DMS153 (cell line): ENCODE results near the gene CLEC2D.
"Not testable (repeated sequence)": the region's sequence is repeated elsewhere in the genome, so short reads cannot be mapped to it uniquely, and the experiment has no call there.

ENCODE experiments used
- DNase-seq: peaks from one replicate; lab custom pipeline; 2025; lab: John Stamatoyannopoulos, UW

CLEC2D gene

GRCh38 chr12:9699898-9700605 is 30.5 kb downstream of the CLEC2D start:
- DNase-seq = no peak

GRCh38 chr12:9700606-9700956 is 31.1 kb downstream of the CLEC2D start:
- DNase-seq = no peak

- no peak for DNase-seq
Observed at GRCh38 chr12:9701380-9702154, 32.1 kb downstream of the CLEC2D start.

DNA sequence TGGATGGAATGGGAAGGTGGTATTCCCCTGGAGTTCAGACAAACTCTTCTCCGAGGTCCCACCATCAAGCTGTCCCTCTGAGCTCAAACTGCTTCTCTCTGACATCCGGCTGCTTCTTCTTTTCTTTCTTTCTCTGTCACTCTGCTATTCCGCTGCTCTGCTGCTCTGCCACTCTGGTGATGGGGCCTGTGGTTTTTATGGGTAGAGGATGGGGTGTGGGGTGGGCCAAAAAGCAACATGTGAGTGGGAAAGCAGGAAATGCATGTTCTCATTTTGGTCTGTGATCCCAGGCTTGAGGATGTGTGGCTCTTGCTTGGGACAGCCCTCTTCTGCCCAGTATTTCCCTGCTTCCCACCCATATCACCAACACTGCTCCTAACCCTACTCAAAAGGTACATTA is 32.7 kb downstream of the CLEC2D start:
- DNase-seq = no peak

- DNase-seq = not testable (repeated sequence)
Observed at GRCh38 chr12:9704561-9704960, 35.0 kb downstream of the CLEC2D start.

GRCh38 chr12:9706086-9706685 is 36.7 kb downstream of the CLEC2D start:
- DNase-seq = no peak

- DNase-seq = no peak
Observed at GRCh38 chr12:9707356-9707755, 37.8 kb downstream of the CLEC2D start.

- no peak for DNase-seq
Observed at GRCh38 chr12:9707864-9708808, 38.6 kb downstream of the CLEC2D start.

- no peak for DNase-seq
Observed at GRCh38 chr12:9708853-9709252, 39.3 kb downstream of the CLEC2D start.

GRCh38 chr12:9710584-9711375 is 41.3 kb downstream of the CLEC2D start:
- no peak for DNase-seq

- no peak for DNase-seq
Observed at GRCh38 chr12:9711664-9712063, 42.2 kb downstream of the CLEC2D start.

DNA sequence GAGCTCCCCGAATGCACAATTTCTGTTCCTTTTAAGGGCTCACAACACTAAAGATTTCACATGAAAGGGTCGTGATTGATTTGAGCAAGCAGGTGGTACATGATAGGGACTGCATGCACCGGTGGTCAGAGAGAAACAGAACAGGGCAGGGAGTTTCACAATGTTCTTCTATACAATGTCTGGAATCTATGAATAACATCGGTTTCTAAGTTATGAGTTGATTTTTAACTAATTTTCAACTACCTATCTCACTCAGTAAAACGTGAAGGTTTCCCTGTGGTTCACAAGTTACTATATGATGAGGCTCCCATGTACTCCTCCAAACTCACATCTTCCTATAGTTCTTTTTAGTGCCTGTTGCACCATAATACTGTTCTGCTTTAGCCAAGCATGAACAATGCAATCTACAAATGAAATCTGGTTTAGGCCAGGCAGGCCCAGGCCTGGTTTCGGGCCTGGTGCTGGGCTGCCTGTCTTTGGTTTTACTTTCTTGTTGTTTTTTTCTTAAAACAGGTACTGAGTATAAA is 43.6 kb downstream of the CLEC2D start:
- DNase-seq = not testable (repeated sequence)

DNA sequence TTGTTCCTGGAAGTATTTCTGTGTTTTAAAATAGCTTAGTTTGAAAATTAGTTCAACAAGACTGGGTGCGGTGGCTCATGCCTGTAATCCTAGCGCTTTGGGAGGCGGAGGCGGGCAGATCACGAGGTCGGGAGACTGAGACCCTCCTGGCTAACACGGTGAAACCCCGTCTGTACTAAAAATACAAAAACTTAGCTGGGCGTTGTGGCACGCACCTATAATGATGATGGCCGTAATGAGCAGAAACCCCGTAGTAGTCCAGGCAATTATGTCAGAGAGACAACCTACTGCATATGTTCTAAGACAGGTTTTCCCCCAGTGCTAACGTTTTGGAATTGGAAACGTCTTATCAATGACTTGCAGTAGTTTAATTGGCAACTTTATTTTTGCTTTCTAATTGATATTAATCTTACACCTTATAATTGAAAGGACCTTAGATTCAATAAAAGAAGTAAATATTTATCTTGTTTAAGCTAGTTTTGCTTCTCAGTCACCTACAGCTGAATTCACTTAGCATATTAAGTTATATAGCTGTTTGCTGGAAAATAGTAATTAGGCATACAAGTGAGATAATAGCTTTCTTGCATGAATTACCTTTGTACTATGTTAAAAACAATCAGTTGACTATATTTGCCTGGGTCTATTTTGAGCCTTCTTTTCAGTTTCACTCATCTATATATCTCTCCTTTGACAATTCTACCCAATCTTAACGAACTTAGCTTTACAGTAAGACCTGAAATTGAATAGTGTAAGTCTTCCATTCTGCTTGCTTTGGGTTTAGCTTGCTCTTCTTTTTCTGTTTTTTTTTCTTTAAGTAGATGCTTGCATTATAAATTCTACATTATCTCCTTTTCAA is 47.8 kb downstream of the CLEC2D start:
- DNase-seq = no peak

DNA sequence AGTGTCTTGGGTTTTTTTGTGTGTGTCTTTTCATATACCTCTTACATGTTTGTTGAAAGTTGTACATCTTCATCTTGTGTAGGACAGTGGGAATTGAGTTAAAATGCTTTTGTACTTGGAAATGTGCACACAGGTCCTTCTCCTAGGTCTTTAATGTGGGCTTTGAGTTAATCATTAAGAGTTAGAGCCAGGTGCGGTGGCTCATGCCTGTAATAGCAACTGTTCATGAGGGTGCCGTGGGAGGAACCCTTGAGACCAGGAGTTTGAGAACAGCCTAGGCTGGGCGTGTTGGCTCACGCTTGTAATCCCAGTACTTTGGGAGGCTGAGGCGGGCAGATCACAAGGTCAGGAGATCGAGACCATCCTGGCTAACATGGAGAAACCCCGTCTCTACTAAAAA is 49.5 kb downstream of the CLEC2D start:
- DNase-seq = no peak

DNA sequence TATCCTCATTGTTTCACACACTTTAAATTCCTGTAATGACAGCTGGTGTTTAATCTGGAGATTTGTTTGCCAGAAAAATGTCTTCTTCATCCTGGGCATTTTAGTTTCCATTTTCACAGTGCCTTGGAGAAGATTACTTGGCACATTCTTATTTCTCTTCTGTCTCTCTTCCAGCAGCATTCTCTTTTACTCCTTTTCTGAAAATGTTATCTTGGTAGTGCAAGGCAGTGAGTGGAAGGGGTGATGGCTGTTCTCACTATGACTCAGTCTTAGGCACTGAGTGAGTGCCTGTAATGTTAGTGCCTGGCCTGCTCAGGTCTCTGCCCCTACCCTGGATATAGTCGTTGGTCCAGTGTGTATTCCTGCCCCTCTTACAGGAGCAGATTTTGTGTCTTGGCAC is 50.3 kb downstream of the CLEC2D start:
- DNase-seq = no peak

DNA sequence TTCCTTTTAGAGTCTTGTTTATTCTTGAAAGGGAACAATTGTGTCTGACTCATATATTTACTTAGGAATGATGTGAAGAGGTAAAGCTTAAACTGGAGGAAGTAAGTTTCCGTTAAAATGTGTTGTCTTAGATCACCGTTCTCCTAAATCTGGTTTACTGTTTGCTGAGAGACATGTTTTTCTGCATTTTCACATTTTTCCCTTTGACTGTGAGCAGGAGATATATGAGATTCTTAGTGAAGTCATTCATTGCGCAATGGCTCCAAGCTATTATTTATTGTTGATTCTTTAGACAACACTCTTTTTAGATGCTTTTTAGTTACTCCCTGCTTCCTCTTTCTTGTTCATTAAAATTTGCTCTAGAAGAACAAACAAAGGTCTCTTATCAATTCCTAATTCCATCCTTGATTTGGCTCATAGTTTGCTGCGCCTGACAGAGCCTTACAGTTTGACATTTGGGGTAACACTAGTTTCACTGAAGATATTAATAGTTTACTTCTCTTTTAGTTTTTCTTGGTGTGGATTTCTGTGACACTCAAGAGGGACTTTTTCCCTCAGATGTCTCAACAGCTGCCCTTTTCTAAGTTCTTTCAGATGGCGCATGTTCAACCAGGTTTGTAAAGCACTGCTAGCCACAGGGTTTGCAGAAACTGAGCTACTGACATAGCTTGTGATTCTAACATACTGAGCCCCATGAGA is 52.0 kb downstream of the CLEC2D start:
- no peak for DNase-seq

- no peak for DNase-seq
Observed at GRCh38 chr12:9724023-9724422, 54.5 kb downstream of the CLEC2D start.

GRCh38 chr12:9725213-9725870 is 55.8 kb downstream of the CLEC2D start:
- DNase-seq = no peak

- DNase-seq = no peak
Observed at GRCh38 chr12:9727813-9728212, 58.3 kb downstream of the CLEC2D start.
